Adrenal gland (tissue), 5 donors: ENCODE results near the gene NDUFS2.

Experiments
- POLR2A ChIP-seq, 2 donors: fragments of 450-650 bp; IDR thresholded peaks; one replicate each; pipeline ENCODE4 v1.6.1; 2017; ENCODE audit warnings: antibody characterized with exemption in 2 of 2, mild to moderate bottlenecking in 2 of 2, moderate library complexity in 1 of 2
- TF ChIP-seq, protein P1 (sequence below), 6 experiments: fragments of 450-650 bp in 4 of 6; fragments of 200-600 bp in 2 of 6; sonication (generic) in 1 of 6; IDR thresholded peaks; 1 replicate in 5 of 6; 2 replicates in 1 of 6; pipeline versions ENCODE4 v1.5.1 to v1.8.0; 2016 to 2021; ENCODE audit warnings: antibody characterized with exemption in 6 of 6, mild to moderate bottlenecking in 2 of 6, moderate library complexity in 1 of 6
- donor health status: DM: no; HTN: no; CAD: no.

- TF ChIP-seq, protein P1, sequence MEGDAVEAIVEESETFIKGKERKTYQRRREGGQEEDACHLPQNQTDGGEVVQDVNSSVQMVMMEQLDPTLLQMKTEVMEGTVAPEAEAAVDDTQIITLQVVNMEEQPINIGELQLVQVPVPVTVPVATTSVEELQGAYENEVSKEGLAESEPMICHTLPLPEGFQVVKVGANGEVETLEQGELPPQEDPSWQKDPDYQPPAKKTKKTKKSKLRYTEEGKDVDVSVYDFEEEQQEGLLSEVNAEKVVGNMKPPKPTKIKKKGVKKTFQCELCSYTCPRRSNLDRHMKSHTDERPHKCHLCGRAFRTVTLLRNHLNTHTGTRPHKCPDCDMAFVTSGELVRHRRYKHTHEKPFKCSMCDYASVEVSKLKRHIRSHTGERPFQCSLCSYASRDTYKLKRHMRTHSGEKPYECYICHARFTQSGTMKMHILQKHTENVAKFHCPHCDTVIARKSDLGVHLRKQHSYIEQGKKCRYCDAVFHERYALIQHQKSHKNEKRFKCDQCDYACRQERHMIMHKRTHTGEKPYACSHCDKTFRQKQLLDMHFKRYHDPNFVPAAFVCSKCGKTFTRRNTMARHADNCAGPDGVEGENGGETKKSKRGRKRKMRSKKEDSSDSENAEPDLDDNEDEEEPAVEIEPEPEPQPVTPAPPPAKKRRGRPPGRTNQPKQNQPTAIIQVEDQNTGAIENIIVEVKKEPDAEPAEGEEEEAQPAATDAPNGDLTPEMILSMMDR (IDR thresholded peaks at IDR 0.05) = no peak
- no peak for TF ChIP-seq POLR2A (IDR thresholded peaks at IDR 0.05)
These were observed 39.4 kb upstream of the NDUFS2 start for GRCh38 chr1:161162806-161163205.
